ENCODE data around the gene SSR1.

SSR1 gene

DNA sequence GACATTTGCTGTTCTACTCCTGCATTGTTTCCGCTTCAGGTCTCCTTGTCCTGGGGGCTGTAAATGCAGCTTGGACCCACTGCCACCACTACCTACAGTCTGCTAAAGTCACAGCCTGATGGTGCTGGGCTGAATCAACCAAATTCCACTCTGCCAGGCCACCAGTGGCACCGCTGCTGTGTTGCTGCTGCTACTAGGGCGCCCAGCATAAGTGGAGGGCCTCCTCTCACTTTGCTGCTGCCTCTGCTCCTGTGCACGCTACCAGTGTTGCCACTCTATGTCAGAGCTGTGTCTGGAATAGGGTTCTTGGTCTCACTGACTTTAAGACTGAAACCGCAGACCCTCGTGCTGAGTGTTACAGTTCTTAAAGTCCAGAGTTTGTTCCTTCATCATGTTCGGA, 1.4 kb upstream of the SSR1 start:
- Histone ChIP-seq H3K4me1 (ENCODE audit: low read length) (peaks cover 15% of the 10 kb centered on the region), H3K9me3 (replicated peaks; ENCODE audit: insufficient read depth, low read length) (no peaks in the 10 kb centered on the region), H4K20me1 (ENCODE audit: insufficient read depth, low read length) (no peaks in the 10 kb centered on the region), H3K36me3 (replicated peaks; ENCODE audit: insufficient read depth, low read length) (no peaks in the 10 kb centered on the region; the same call in 1 of the 2 replicates), H3F3A (ENCODE audit: insufficient read depth, low read length) (no peaks in the 10 kb centered on the region), H3K4me3 (ENCODE audit: low read length) (no peak overlapping the region), H3K27me3 (replicated peaks; ENCODE audit: insufficient read depth, low read length) (no peaks in the 10 kb centered on the region), H3K9ac (ENCODE audit: low read length) (no peak overlapping the region), H3K27ac (ENCODE audit: low read length) (no peak overlapping the region), H3K9me2 (replicated peaks; ENCODE audit: insufficient read depth, low read length) (no peaks in the 10 kb centered on the region), H3K4me2 (ENCODE audit: low read depth, low read length) (no peak overlapping the region), H2AFZ (ENCODE audit: low read length) (no peak overlapping the region), H3K79me2 (ENCODE audit: low read length) (peaks cover 36% of the 10 kb centered on the region)
- no peak for DNase-seq
- TF ChIP-seq EZH2 (optimal IDR thresholded peaks at IDR 0.05; ENCODE audit: low read depth, low read length) (no peak), EZH2phosphoT487 (IDR thresholded peaks at IDR 0.05; ENCODE audit: low read length) (no peak)
- TF ChIP-seq, protein P1, sequence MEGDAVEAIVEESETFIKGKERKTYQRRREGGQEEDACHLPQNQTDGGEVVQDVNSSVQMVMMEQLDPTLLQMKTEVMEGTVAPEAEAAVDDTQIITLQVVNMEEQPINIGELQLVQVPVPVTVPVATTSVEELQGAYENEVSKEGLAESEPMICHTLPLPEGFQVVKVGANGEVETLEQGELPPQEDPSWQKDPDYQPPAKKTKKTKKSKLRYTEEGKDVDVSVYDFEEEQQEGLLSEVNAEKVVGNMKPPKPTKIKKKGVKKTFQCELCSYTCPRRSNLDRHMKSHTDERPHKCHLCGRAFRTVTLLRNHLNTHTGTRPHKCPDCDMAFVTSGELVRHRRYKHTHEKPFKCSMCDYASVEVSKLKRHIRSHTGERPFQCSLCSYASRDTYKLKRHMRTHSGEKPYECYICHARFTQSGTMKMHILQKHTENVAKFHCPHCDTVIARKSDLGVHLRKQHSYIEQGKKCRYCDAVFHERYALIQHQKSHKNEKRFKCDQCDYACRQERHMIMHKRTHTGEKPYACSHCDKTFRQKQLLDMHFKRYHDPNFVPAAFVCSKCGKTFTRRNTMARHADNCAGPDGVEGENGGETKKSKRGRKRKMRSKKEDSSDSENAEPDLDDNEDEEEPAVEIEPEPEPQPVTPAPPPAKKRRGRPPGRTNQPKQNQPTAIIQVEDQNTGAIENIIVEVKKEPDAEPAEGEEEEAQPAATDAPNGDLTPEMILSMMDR (IDR thresholded peaks at IDR 0.05; ENCODE audit: low read length), result no peak

DNA sequence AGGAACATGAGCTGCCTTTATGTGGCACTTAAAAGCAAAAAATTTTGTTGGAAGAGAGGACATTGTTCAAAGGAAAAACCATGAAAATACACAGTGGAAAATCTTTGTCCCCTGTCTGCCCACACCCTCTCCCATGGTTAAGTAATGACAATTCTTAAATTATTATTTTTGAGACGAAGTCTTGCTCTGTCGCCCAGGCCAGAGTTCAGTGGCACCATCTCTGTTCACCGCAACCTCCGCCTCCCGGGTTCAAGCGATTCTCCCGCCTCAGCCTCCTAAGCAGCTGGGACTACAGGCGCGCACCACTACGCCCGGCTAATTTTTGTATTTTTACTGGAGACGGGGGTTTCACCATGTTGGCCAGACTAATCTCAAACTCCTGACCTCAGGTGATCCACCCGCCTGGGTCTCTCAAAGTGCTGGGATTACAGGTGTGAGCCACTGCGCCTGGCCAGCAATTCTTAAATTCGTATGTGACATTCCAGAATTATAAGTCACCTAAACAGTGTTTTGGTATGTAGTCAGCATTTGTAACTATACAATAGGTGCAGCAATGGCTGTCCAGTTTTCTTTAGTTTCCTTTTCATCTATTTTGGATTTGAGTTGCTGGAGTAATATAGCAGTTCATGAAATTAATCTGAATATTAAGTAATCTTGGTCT, 636 bp upstream of the SSR1 start:
- H3K4me3 ChIP-seq (ENCODE audit: low read length), result peak overlapping the region; percentile 97
- H3K36me3 ChIP-seq (replicated peaks; ENCODE audit: insufficient read depth, low read length), result peaks cover 4% of the 10 kb centered on the region; the same call in 1 of the 2 replicates
- H3K4me2 ChIP-seq (ENCODE audit: low read depth, low read length), result peak overlapping the region; percentile 65
- no peaks in the 10 kb centered on the region for H4K20me1 ChIP-seq (ENCODE audit: insufficient read depth, low read length)
- no peaks in the 10 kb centered on the region for H3F3A ChIP-seq (ENCODE audit: insufficient read depth, low read length)
- H3K9ac ChIP-seq (ENCODE audit: low read length), result peak overlapping the region; percentile 30; the same call in 1 of the 2 replicates
- no peaks in the 10 kb centered on the region for H3K27me3 ChIP-seq (replicated peaks; ENCODE audit: insufficient read depth, low read length)
- TF ChIP-seq, protein P1 (IDR thresholded peaks at IDR 0.05; ENCODE audit: low read length), result no peak
- TF ChIP-seq EZH2 (optimal IDR thresholded peaks at IDR 0.05; ENCODE audit: low read depth, low read length) (no peak), EZH2phosphoT487 (IDR thresholded peaks at IDR 0.05; ENCODE audit: low read length) (no peak)
- DNase-seq, result no peak
- no peaks in the 10 kb centered on the region for H3K9me2 ChIP-seq (replicated peaks; ENCODE audit: insufficient read depth, low read length)
- H3K27ac ChIP-seq (ENCODE audit: low read length), result peak overlapping the region; percentile 87; the same call in 1 of the 2 replicates
- H3K4me1 ChIP-seq (ENCODE audit: low read length), result peaks cover 15% of the 10 kb centered on the region
- no peaks in the 10 kb centered on the region for H3K9me3 ChIP-seq (replicated peaks; ENCODE audit: insufficient read depth, low read length)
- H3K79me2 ChIP-seq (ENCODE audit: low read length), result peaks cover 44% of the 10 kb centered on the region
- H2AFZ ChIP-seq (ENCODE audit: low read length), result peak overlapping the region; percentile 59

DNA sequence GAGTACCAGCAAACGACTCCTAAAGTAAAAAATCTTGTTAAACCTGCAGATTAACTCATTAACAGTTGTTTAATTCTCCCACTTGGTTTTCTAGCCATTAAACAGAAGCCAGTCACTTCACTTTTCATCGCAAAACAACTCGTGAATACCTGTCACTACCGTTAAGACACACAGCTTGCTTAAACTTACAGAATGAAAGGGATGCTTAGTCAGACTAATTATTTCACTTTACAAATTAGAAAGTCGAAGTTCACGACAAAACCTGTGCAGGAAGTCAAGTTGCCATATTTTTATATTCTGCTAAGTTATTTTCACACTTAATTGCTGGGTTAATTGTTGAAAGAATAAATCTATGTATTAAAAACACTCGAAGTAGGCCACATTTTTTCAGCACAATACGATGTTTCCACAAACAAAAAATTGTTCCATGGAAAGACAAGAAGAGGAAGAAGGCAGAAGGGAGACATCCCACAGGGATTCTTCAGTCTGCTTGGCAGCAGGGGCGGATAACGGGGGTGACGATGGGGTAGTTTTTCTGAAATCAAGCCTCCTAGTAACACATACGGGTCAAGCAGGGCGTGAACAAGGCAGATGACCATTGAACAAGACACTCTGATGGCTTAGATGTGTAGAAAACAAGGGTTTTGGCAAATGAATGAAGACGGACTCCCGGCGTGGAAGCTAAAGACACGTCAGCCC, 933 bp downstream of the SSR1 start:
- Histone ChIP-seq H3K9me2 (replicated peaks; ENCODE audit: insufficient read depth, low read length) (no peaks in the 10 kb centered on the region), H3K9ac (ENCODE audit: low read length) (peak overlapping the region; percentile 99), H3K36me3 (replicated peaks; ENCODE audit: insufficient read depth, low read length) (peaks cover 7% of the 10 kb centered on the region; the same call in 1 of the 2 replicates), H2AFZ (ENCODE audit: low read length) (peak overlapping the region; percentile 57), H3K27me3 (replicated peaks; ENCODE audit: insufficient read depth, low read length) (no peaks in the 10 kb centered on the region), H4K20me1 (ENCODE audit: insufficient read depth, low read length) (peaks cover 3% of the 10 kb centered on the region; the same call in 1 of the 2 replicates), H3K4me3 (ENCODE audit: low read length) (peak overlapping the region; percentile 97), H3K4me1 (ENCODE audit: low read length) (peaks cover 15% of the 10 kb centered on the region), H3K27ac (ENCODE audit: low read length) (peak overlapping the region; percentile 87), H3K4me2 (ENCODE audit: low read depth, low read length) (peak overlapping the region; percentile 89), H3K79me2 (ENCODE audit: low read length) (peaks cover 60% of the 10 kb centered on the region), H3K9me3 (replicated peaks; ENCODE audit: insufficient read depth, low read length) (no peaks in the 10 kb centered on the region), H3F3A (ENCODE audit: insufficient read depth, low read length) (no peaks in the 10 kb centered on the region)
- peak; percentile 44 for DNase-seq
- no peak for TF ChIP-seq EZH2phosphoT487 (IDR thresholded peaks at IDR 0.05; ENCODE audit: low read length)
- TF ChIP-seq, protein P1 (IDR thresholded peaks at IDR 0.05; ENCODE audit: low read length), result no peak
- TF ChIP-seq EZH2 (optimal IDR thresholded peaks at IDR 0.05; ENCODE audit: low read depth, low read length), result no peak

Measured in MM.1S (cell line).